HUES64 (cell line): ENCODE measurements around the gene RIMBP2.

Experiments
- H3K27ac ChIP-seq: 2 replicates; pipeline ENCODE4 v1.7.0; 2013; ENCODE audit warnings: low read depth, low read length, inconsistent platforms
- H3K27me3 ChIP-seq: 2 replicates; pipeline ENCODE4 v1.6.1; 2013; ENCODE audit warnings: mild to moderate bottlenecking, low read length; ENCODE audit not compliant: insufficient read depth
- H3K36me3 ChIP-seq: 2 replicates; pipeline ENCODE4 v1.6.1; 2013; ENCODE audit warnings: mild to moderate bottlenecking, low read length; ENCODE audit not compliant: insufficient read depth
- H3K4me1 ChIP-seq: 2 replicates; pipeline ENCODE4 v1.6.1; 2013; ENCODE audit warnings: mild to moderate bottlenecking, low read length, moderate library complexity; ENCODE audit not compliant: insufficient read depth
- H3K4me3 ChIP-seq: 2 replicates; pipeline ENCODE4 v1.5.1; 2013; ENCODE audit warnings: mild to moderate bottlenecking, low read length, moderate library complexity
- H3K9ac ChIP-seq: 2 replicates; pipeline ENCODE4 v1.6.1; 2013; ENCODE audit warnings: mild to moderate bottlenecking, low read depth, low read length
- H3K9me3 ChIP-seq: 2 replicates; pipeline ENCODE4 v1.6.1; 2013; ENCODE audit warnings: low read depth, low read length; ENCODE audit not compliant: insufficient read depth
- WGBS: fragments of 150-250, 120-280 bp; methylation state at CpG from one replicate; pipeline ENCODE4 v1.1.7; 2013; ENCODE audit warnings: missing lambda C conversion rate; 5-methylcytosine and 5-hydroxymethylcytosine counted together

The RIMBP2 gene

DNA sequence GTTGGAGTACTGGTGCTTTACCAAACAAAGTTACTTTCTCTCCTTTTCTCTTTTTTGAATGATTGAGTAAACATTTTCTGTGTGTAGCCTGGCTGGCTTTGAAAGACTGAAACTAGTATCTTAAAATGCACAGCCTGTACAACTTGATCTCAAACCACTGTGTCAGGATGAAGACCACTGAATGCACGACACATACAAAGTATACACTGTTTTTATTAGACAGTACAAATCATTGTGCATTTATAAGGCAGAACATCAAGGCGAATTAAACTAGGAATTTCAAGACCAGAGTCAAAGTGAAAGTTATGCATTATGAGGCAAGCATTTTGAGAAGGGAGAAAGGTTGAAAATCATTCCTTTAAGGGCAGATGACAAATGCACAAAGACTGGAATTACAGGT lies 319.4 kb downstream of the RIMBP2 start:
- no peaks in the 10 kb centered on the region for H3K9me3 ChIP-seq
- H3K4me3 ChIP-seq = no peak overlapping the region
- 83% methylated on average over 2 of the region's 2 CpGs for WGBS
- H3K27me3 ChIP-seq = no peaks in the 10 kb centered on the region
- H3K27ac ChIP-seq = no peak overlapping the region
- 0 out of 2 replicates have a peak, but pooled peaks cover 2% of the 10 kb centered on the region for H3K4me1 ChIP-seq
- H3K36me3 ChIP-seq = no peaks in the 10 kb centered on the region
- no peak overlapping the region for H3K9ac ChIP-seq

DNA sequence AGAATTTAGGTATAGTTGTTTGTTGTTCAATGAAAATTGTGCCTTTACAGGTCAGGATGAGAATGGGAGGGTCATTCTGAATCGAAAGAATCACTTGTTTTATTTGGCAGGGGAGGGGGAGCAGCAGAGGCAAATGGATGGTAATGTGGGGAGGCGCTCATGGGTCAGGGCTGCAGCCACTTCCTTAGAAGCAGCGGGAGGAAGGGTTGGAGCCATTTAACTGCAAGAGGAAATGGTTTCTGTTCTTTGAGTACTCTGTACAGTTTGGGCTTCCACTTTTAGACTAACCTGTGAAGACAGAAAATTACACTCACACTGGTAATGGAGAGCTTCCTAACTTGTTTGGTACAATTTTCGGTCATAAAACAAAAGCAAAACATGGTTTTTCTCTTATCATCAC lies 321.2 kb downstream of the RIMBP2 start:
- Histone ChIP-seq H3K36me3 (no peaks in the 10 kb centered on the region), H3K4me1 (0 out of 2 replicates have a peak, but pooled peaks cover 2% of the 10 kb centered on the region), H3K4me3 (no peak overlapping the region), H3K9ac (no peak overlapping the region), H3K27ac (no peak overlapping the region), H3K27me3 (no peaks in the 10 kb centered on the region), H3K9me3 (no peaks in the 10 kb centered on the region)
- WGBS = 72% methylated on average over 3 of the region's 4 CpGs

DNA sequence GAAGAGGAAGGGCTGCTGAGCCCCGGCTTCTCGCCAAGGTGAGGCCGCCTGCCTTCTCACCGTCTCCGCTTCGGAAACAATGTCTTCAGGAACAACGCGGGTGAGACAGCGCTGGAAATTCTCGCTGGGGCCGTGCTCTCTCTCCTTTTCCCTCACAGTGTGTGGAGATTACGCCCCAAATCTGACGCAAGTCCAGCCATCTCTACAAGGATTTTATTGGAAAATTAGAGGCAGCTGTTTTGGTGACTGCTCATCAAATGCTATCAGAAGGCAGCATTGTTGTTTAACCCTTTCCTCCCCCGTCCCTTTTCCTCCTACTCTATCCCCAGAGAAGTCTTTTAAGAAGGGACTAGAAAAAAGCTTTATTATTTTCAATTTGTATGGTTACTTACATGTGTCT lies 324.9 kb downstream of the RIMBP2 start:
- H3K27ac ChIP-seq = no peak overlapping the region
- no peak overlapping the region for H3K9ac ChIP-seq
- H3K4me3 ChIP-seq = no peak overlapping the region
- WGBS = 90% methylated on average over 13 of the region's 14 CpGs
- no peaks in the 10 kb centered on the region for H3K36me3 ChIP-seq
- no peaks in the 10 kb centered on the region for H3K9me3 ChIP-seq
- 0 out of 2 replicates have a peak, but pooled peaks cover 2% of the 10 kb centered on the region for H3K4me1 ChIP-seq
- no peaks in the 10 kb centered on the region for H3K27me3 ChIP-seq

DNA sequence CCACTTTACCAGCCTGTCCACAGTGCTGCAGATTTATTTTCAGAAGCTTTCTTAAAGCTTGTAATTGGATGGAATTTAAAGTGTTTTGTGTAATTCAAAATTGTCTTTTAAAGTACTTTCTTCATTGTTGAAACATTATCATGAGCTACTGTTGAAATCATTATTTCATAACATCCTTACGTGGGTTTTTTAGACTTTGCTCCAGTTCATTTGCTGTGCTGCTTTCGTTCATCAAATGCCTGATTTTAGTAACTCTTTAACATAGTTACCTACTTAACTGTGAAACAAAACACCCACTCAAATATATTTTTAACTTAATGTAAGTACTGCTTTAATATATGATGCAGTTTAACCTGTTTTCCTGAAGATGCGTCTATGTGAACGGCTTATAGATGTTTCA lies 330.9 kb downstream of the RIMBP2 start:
- no peak overlapping the region for H3K27ac ChIP-seq
- no peak overlapping the region for H3K4me3 ChIP-seq
- no peaks in the 10 kb centered on the region for H3K4me1 ChIP-seq
- no peaks in the 10 kb centered on the region for H3K36me3 ChIP-seq
- no peak overlapping the region for H3K9ac ChIP-seq
- H3K9me3 ChIP-seq = no peaks in the 10 kb centered on the region
- 99% methylated on average over 4 of the region's 4 CpGs for WGBS
- H3K27me3 ChIP-seq = no peaks in the 10 kb centered on the region

DNA sequence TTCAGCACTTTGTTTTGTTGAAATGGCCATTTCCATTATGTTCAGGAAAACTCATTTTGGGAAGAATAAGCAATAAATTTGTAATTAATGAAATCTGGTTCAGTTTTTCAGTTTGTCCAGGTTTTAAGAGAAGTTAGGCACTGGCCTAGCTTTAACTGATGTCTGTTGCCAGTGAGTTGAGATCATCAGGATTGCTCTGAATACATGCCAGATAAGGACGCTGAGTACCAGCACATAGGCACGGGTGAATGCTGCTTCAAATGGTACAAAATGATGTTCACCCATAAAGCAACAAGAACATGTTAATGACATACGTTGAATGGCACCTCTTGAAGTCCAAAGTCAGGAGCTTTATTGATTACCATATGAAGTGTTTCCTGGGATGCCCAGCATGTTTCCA lies 331.9 kb downstream of the RIMBP2 start:
- H3K4me3 ChIP-seq = no peak overlapping the region
- no peaks in the 10 kb centered on the region for H3K4me1 ChIP-seq
- H3K36me3 ChIP-seq = no peaks in the 10 kb centered on the region
- WGBS = 75% methylated on average over 3 of the region's 3 CpGs
- H3K27me3 ChIP-seq = no peaks in the 10 kb centered on the region
- H3K27ac ChIP-seq = no peak overlapping the region
- H3K9ac ChIP-seq = no peak overlapping the region
- no peaks in the 10 kb centered on the region for H3K9me3 ChIP-seq

DNA sequence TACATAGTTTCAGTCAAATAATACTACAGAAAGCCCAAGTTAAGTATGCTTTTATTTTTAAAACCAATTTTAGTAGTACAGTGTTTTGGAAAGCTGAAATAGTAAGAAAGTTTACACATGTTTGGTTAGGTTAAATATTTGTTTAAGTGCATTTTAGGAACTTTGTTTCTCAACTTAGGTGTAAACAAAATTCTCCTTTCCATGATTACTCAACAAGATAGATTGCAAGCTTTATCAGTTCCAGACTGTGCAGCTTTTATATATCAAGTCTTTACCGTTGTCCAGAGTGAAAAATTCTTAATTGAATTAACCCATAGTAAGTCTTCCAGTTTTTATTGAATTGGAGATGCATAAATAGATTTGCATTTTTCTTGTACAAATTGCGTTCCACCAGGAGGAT lies 333.3 kb downstream of the RIMBP2 start:
- no peak overlapping the region for H3K4me3 ChIP-seq
- 100% methylated on average over 2 of the region's 2 CpGs for WGBS
- no peak overlapping the region for H3K9ac ChIP-seq
- H3K4me1 ChIP-seq = no peaks in the 10 kb centered on the region
- no peaks in the 10 kb centered on the region; the same call in 1 of the 2 replicates for H3K27me3 ChIP-seq
- H3K9me3 ChIP-seq = no peaks in the 10 kb centered on the region
- H3K36me3 ChIP-seq = no peaks in the 10 kb centered on the region
- no peak overlapping the region for H3K27ac ChIP-seq

DNA sequence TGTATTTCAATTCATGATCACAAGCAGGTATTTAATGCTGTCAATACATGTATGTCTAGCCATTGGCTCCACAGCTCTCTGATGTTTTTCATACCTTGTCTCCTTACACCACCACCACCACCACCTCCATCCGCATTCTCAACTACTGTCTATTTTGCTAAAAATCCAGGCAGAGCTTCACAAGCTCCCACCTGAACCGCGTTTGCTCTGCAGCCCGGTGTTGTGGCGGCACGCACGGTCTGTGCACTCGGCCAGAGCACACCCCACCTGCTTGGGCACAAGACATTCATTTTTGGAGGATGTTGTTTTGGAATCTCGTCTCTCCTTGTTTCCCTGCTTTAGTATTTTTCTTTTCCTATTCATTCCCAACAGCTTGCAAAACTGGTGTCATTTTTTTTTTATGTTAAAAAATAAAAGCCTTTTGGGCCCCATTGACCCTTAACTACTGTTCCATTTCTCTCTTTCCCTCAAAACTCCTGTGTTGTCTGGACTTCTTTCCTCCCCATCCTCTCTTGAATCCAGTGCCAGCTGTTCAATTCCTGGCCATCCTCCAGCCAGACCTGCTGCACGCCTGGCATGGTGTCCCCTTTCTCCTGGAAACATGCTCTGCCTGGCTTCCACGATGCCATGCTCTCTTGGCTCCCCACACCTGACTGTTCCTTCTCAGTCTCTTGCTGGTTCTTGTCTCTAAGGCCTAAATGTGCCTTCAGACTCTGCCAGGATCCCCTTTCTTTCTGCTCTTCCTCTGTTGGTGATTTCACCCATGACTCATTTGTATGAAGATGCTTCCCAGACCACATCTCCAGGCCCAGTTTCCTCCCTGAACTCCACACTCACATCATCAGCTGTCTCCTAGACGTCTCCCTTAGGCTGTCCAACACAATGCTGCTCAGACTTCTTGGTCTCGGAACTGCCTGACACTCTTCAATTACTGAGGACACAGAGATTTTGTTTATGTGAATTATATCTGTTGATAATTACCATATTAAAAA lies 340.5 kb downstream of the RIMBP2 start:
- no peak overlapping the region for H3K4me3 ChIP-seq
- H3K27ac ChIP-seq = no peak overlapping the region
- no peak overlapping the region for H3K9ac ChIP-seq
- no peaks in the 10 kb centered on the region for H3K4me1 ChIP-seq
- H3K36me3 ChIP-seq = no peaks in the 10 kb centered on the region
- 91% methylated on average over 12 of the region's 13 CpGs for WGBS
- H3K9me3 ChIP-seq = no peaks in the 10 kb centered on the region
- no peaks in the 10 kb centered on the region; the same call in 1 of the 2 replicates for H3K27me3 ChIP-seq

DNA sequence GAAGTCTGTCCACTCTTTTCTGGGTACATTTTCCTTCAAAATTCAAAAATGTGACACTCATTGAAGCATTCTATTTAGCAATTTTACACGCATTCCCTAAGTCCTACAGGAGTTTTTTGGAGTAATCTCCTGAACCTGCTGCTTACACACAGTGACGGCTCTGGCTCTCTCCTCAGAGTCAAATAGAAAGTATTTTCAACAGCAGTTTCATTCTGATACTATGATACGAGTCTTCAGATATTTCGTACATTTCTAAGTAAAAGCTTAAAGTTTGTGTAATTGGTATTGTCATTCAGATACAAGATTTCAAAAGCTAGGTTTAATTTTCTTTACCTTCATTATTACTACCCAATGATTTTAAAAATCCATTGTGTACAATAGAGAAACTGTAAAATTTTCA lies 342.0 kb downstream of the RIMBP2 start:
- Histone ChIP-seq H3K9ac (no peak overlapping the region), H3K27me3 (no peaks in the 10 kb centered on the region; the same call in 1 of the 2 replicates)
- WGBS = 96% methylated on average over 3 of the region's 4 CpGs

DNA sequence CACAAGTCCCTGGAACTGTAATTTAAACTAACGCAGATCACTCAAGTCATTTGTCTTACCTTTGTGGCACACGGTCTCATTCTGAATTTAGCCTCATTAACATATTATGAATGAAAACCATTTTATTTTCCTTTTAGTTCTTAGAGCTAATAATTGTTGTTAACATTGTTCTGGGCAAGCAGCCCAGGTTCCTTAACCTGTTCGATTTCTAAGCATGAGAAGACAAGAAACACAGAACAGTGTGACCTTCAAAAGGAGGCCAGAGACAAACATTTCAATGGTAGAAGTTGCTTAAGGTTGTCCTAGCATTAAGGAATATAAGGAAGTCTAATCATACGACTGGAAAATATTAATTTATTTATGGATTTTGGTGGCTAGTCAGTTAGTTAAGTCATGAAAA lies 343.2 kb downstream of the RIMBP2 start:
- Histone ChIP-seq H3K27ac (no peak overlapping the region), H3K27me3 (no peaks in the 10 kb centered on the region), H3K9me3 (no peaks in the 10 kb centered on the region), H3K9ac (no peak overlapping the region), H3K4me1 (no peaks in the 10 kb centered on the region), H3K36me3 (no peaks in the 10 kb centered on the region), H3K4me3 (no peak overlapping the region)
- 85% methylated on average over 4 of the region's 4 CpGs for WGBS

More for the DNA sequence above, 342.0 kb downstream of the RIMBP2 start:
- no peaks in the 10 kb centered on the region for H3K4me1 ChIP-seq
- no peaks in the 10 kb centered on the region for H3K9me3 ChIP-seq
- no peak overlapping the region for H3K4me3 ChIP-seq
- H3K36me3 ChIP-seq = no peaks in the 10 kb centered on the region
- H3K27ac ChIP-seq = no peak overlapping the region

DNA sequence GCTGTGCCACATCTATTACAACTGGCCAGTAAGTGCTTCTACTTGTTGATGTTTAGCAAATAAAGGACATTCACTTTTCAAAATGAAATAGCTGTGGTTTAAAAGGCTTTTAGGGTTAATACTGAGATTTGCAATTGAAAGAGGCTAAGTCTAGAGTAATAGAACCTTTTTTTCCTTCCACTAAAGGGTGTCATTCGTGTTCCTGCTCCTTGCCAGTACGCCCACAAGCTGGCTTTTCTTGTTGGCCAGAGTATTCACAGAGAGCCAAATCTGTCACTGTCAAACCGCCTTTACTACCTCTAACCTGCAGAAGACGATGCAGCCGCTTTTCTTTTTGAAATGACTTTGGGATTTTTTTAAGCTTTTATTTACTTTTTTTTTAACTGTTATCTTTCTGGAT lies 344.8 kb downstream of the RIMBP2 start:
- no peaks in the 10 kb centered on the region for H3K9me3 ChIP-seq
- no peaks in the 10 kb centered on the region for H3K36me3 ChIP-seq
- 43% methylated on average over 3 of the region's 5 CpGs for WGBS
- no peaks in the 10 kb centered on the region for H3K27me3 ChIP-seq
- H3K4me3 ChIP-seq = no peak overlapping the region
- H3K27ac ChIP-seq = no peak overlapping the region
- no peaks in the 10 kb centered on the region for H3K4me1 ChIP-seq
- H3K9ac ChIP-seq = no peak overlapping the region

DNA sequence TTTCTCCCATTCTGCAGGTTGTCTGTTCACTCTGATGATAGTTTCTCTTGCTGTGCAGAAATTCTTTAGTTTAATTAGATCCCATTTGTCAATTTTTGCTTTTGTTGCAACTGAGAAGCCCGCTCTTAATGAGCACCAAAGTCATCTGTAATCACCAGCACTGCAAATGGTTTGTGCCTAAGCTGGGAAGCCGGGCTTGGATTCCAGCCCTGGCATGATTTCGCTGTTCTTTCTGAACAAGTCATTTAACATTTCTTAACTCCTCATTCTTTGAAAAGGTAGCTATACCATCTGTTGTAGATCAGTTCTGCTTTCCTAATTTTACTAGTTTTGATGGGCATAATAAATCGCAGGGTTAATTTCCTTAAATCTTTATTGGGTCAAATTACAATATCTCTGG lies 346.3 kb downstream of the RIMBP2 start:
- H3K9me3 ChIP-seq = no peaks in the 10 kb centered on the region
- H3K27me3 ChIP-seq = no peaks in the 10 kb centered on the region
- 96% methylated on average over 3 of the region's 4 CpGs for WGBS
- H3K27ac ChIP-seq = no peak overlapping the region
- no peak overlapping the region for H3K9ac ChIP-seq
- no peak overlapping the region for H3K4me3 ChIP-seq
- no peaks in the 10 kb centered on the region for H3K4me1 ChIP-seq
- H3K36me3 ChIP-seq = no peaks in the 10 kb centered on the region
